IMR-90 (cell line): ENCODE measurements around the gene MAP2K2. TPM values are rescaled to one million over a fixed set of nuclear protein-coding genes. Genes with fewer than 3 reads are reported as not detected.

ENCODE experiments used
- ATAC-seq: fragments of 200-7000 bp; cut with Tn5 transposase; 2 replicates; pipeline ENCODE4 v1.9.1; 2020; ENCODE audit warnings: low read depth, mild to moderate bottlenecking, moderate library complexity
- BruUV-seq: library from RNA; stranded (reverse); fragments of 400-500 nt; replicated peaks from 2 replicates; lab custom pipeline; 2021; lab: Mats Ljungman, UMichigan
- CTCF ChIA-PET: fragments of 300-600 bp; formaldehyde crosslinking; extraction: SDS; loops from one replicate; lab custom pipeline; 2021; ENCODE audit warnings: antibody characterized with exemption; lab: Yijun Ruan, JAX
- POLR2A ChIA-PET: fragments of 300-600 bp; sonication (Branson Sonifier 250); formaldehyde crosslinking; loops from one replicate; lab custom pipeline; 2022; ENCODE audit warnings: antibody characterized with exemption; ENCODE audit not compliant: unreplicated experiment; lab: Charles Lee
- DNase-seq: peaks from one replicate; pipeline ENCODE4 v3.0.0; 2013
- H2AFZ ChIP-seq: replicated peaks from 2 replicates; pipeline ENCODE3; 2013; ENCODE audit warnings: low read length, mild to moderate bottlenecking; ENCODE audit not compliant: poor library complexity
- H2AK5ac ChIP-seq: 2 replicates; pipeline ENCODE4 v1.6.1; 2013; ENCODE audit warnings: low read depth, low read length, inconsistent platforms
- H2AK9ac ChIP-seq: replicated peaks from 2 replicates; pipeline ENCODE3; 2013; ENCODE audit warnings: mild to moderate bottlenecking, low read depth, low read length, moderate library complexity; ENCODE audit not compliant: poor library complexity
- H2BK120ac ChIP-seq: 2 replicates; pipeline ENCODE4 v1.6.1; 2013; ENCODE audit warnings: low read depth, low read length, inconsistent platforms
- H2BK15ac ChIP-seq: 3 replicates; pipeline ENCODE4 v1.6.1; 2013; ENCODE audit warnings: low read depth, low read length, inconsistent platforms
- H2BK20ac ChIP-seq: 2 replicates; pipeline ENCODE4 v1.6.1; 2013; ENCODE audit warnings: low read depth, mild to moderate bottlenecking, inconsistent platforms, low read length, moderate library complexity
- H2BK5ac ChIP-seq: 2 replicates; pipeline ENCODE4 v1.6.1; 2013; ENCODE audit warnings: mild to moderate bottlenecking, low read depth, low read length, inconsistent platforms; ENCODE audit not compliant: poor library complexity, severe bottlenecking
- H3K14ac ChIP-seq: replicated peaks from 2 replicates; pipeline ENCODE4 v1.6.1; 2013; ENCODE audit warnings: low read depth, low read length, inconsistent platforms
- H3K18ac ChIP-seq: 2 replicates; pipeline ENCODE4 v1.6.1; 2013; ENCODE audit warnings: low read depth, low read length, control low read depth
- H3K23ac ChIP-seq: 2 replicates; pipeline ENCODE4 v1.6.1; 2013; ENCODE audit warnings: low read depth, low read length, inconsistent platforms
- H3K27ac ChIP-seq: 2 replicates; pipeline ENCODE4 v1.5.1; 2013; ENCODE audit warnings: mild to moderate bottlenecking, control low read depth, low read length; ENCODE audit not compliant: insufficient read depth
- H3K27me3 ChIP-seq: 2 replicates; pipeline ENCODE4 v1.6.1; 2013; ENCODE audit warnings: low read length; ENCODE audit not compliant: control insufficient read depth, insufficient read depth
- H3K36me3 ChIP-seq: 2 replicates; pipeline ENCODE4 v1.6.1; 2013; ENCODE audit warnings: low read length, mixed read lengths; ENCODE audit not compliant: control insufficient read depth, insufficient read depth
- H3K4ac ChIP-seq: 2 replicates; pipeline ENCODE4 v1.6.1; 2013; ENCODE audit warnings: low read depth, low read length, inconsistent platforms
- H3K4me1 ChIP-seq: 2 replicates; pipeline ENCODE4 v1.6.1; 2013; ENCODE audit warnings: low read length, mixed read lengths; ENCODE audit not compliant: control insufficient read depth, insufficient read depth
- H3K4me2 ChIP-seq: 2 replicates; pipeline ENCODE4 v1.6.1; 2013; ENCODE audit warnings: low read depth, mild to moderate bottlenecking, control low read depth, low read length, moderate library complexity
- H3K4me3 ChIP-seq: 2 replicates; pipeline ENCODE4 v1.5.1; 2013; ENCODE audit warnings: low read depth, mild to moderate bottlenecking, control low read depth, low read length, moderate library complexity; ENCODE audit not compliant: insufficient read depth
- H3K56ac ChIP-seq: 2 replicates; pipeline ENCODE4 v1.6.1; 2013; ENCODE audit warnings: low read length, inconsistent platforms; ENCODE audit not compliant: insufficient read depth; ENCODE audit errors: extremely low read depth
- H3K79me1 ChIP-seq, 2 experiments: 2 replicates each; pipeline ENCODE4 v1.6.1; 2013; ENCODE audit warnings: low read length in 2 of 2, inconsistent platforms in 1 of 2, low read depth in 1 of 2
- H3K9ac ChIP-seq: 2 replicates; pipeline ENCODE4 v1.6.1; 2013; ENCODE audit warnings: low read depth, low read length, control low read depth
- H3K9me1 ChIP-seq: 2 replicates; pipeline ENCODE4 v1.6.1; 2013; ENCODE audit warnings: low read length, inconsistent platforms; ENCODE audit not compliant: insufficient read depth
- H3K9me3 ChIP-seq: 2 replicates; pipeline ENCODE4 v1.6.1; 2013; ENCODE audit warnings: low read length; ENCODE audit not compliant: control insufficient read depth, insufficient read depth
- H4K20me1 ChIP-seq: 2 replicates; pipeline ENCODE4 v1.6.1; 2013; ENCODE audit warnings: low read length, inconsistent platforms; ENCODE audit not compliant: insufficient read depth
- H4K5ac ChIP-seq: 2 replicates; pipeline ENCODE4 v1.6.1; 2013; ENCODE audit warnings: mild to moderate bottlenecking, low read depth, low read length, control low read depth
- H4K8ac ChIP-seq, 2 experiments: 2 replicates each; pipeline ENCODE4 v1.6.1; 2013; ENCODE audit warnings: low read depth in 2 of 2, low read length in 2 of 2, control low read depth in 1 of 2, inconsistent platforms in 1 of 2
- H4K91ac ChIP-seq: 2 replicates; pipeline ENCODE4 v1.6.1; 2013; ENCODE audit warnings: low read depth, low read length, inconsistent platforms; ENCODE audit not compliant: insufficient read depth
- CEBPB ChIP-seq: IDR thresholded peaks from 2 replicates; pipeline ENCODE4 v1.6.1; 2012; ENCODE audit warnings: low read depth, low read length, improper control_type of control experiment
- CHD1 ChIP-seq: IDR thresholded peaks from 2 replicates; pipeline ENCODE4 v1.6.1; 2012; ENCODE audit warnings: low read depth, low read length, improper control_type of control experiment
- CTCF ChIP-seq: conservative IDR thresholded peaks from 2 replicates; pipeline ENCODE4 v1.5.1; 2012; ENCODE audit warnings: mild to moderate bottlenecking, low read depth, low read length, improper control_type of control experiment
- MAZ ChIP-seq: IDR thresholded peaks from 2 replicates; pipeline ENCODE4 v1.6.1; 2012; ENCODE audit warnings: low read depth, mild to moderate bottlenecking, low read length, improper control_type of control experiment, moderate library complexity, borderline replicate concordance
- NFE2L2 ChIP-seq: fragments of 150-350 bp; IDR thresholded peaks from 2 replicates; pipeline ENCODE4 v1.6.1; 2016; ENCODE audit warnings: low read depth, mild to moderate bottlenecking, low read length
- RAD21 ChIP-seq: IDR thresholded peaks from 2 replicates; pipeline ENCODE4 v1.6.1; 2012; ENCODE audit warnings: low read length, improper control_type of control experiment
- RCOR1 ChIP-seq: IDR thresholded peaks from 2 replicates; pipeline ENCODE4 v1.6.1; 2012; ENCODE audit warnings: mild to moderate bottlenecking, low read length, improper control_type of control experiment; ENCODE audit not compliant: insufficient replicate concordance
- SMC3 ChIP-seq: fragments of 150-350 bp; IDR thresholded peaks from 2 replicates; pipeline ENCODE4 v1.6.1; 2016; ENCODE audit warnings: low read depth, mild to moderate bottlenecking, antibody characterized with exemption, low read length, moderate library complexity
- WGBS, 2 experiments: methylation state at CpG; one replicate each; pipeline versions ENCODE4 v1.1.5 to v1.1.7; 2013; ENCODE audit warnings: missing lambda C conversion rate in 2 of 2; ENCODE audit not compliant: insufficient read length in 1 of 2; ENCODE audit errors: extremely low coverage in 2 of 2; 5-methylcytosine and 5-hydroxymethylcytosine counted together
- dilution Hi-C: fragments of 300-500 bp; cut with HindIII; formaldehyde crosslinking; loops from one replicate; pipeline ENCODE4 v1.14.3; 2018; ENCODE audit warnings: low sequenced_read_pairs; ENCODE audit not compliant: unreplicated experiment
- in situ Hi-C: fragments of 300-500 bp; cut with MboI; formaldehyde crosslinking; loops from 3 replicates; pipeline ENCODE4 v1.14.3; 2019; ENCODE audit warnings: low sequenced_read_pairs, inconsistent platforms, mixed read lengths
- intact Hi-C: fragments of 100-400 bp; cut with micrococcal nuclease; formaldehyde crosslinking; loops from 2 replicates; pipeline ENCODE4 v1.10.0; 2022
- polyA plus RNA-seq, 3 experiments: library from polyadenylated mRNA; depleted of rRNA; stranded (reverse); fragments of >200 nt; gene quantifications; 2 replicates each; pipeline ENCODE4 v1.2.3, GENCODE V29; 2012; ENCODE audit warnings: low replicate concordance in 1 of 3
- total RNA-seq: library from RNA; depleted of rRNA; stranded (reverse); fragments of >200 nt; gene quantifications from 2 replicates; pipeline ENCODE4 v1.2.3, GENCODE V29; 2012

The MAP2K2 gene
- total and polyA plus RNA-seq, 2 of the 4 experiments (the other 2 are of a cell fraction), result 115 to 151 TPM

- Histone ChIP-seq H4K20me1 (peaks cover 95% of the 10 kb centered on the region), H2BK20ac (no peak overlapping the region), H3K4me3 (no peak overlapping the region), H4K91ac (peak overlapping the region; percentile 66), H3K18ac (peak overlapping the region; percentile 4; the same call in 1 of the 2 replicates), H3K27me3 (no peaks in the 10 kb centered on the region), H3K23ac (peak overlapping the region; percentile 64; the same call in 1 of the 2 replicates), H3K79me1 (peaks cover 3 to 51% of the 10 kb centered on the region in 2 experiments; a peak in 3 of 4 replicates), H3K27ac (peak overlapping the region; percentile 92), H3K56ac (peak overlapping the region; percentile 28; the same call in 1 of the 2 replicates), H4K5ac (peak overlapping the region; percentile 50), H3K9me3 (no peaks in the 10 kb centered on the region), H4K8ac (peak overlapping the region; percentile 45 to 79; a peak in 1 of 4 replicates), H2BK15ac (no peak overlapping the region; the same call in 2 of the 3 replicates), H3K36me3 (peaks cover 35% of the 10 kb centered on the region), H2BK5ac (peak overlapping the region; percentile 90), H3K14ac (0 out of 2 replicates have a peak overlapping the region, but pooled peaks have one; percentile 55), H2AFZ (no peak overlapping the region), H3K9me1 (no peaks in the 10 kb centered on the region), H3K9ac (peak overlapping the region; percentile 58), H2BK120ac (peak overlapping the region; percentile 47; the same call in 1 of the 2 replicates), H3K4me1 (peaks cover 45% of the 10 kb centered on the region), H2AK9ac (peak overlapping the region; percentile 95), H3K4me2 (peak overlapping the region; percentile 23), H2AK5ac (peak overlapping the region; percentile 77), H3K4ac (peak overlapping the region; percentile 83)
- WGBS, 2 experiments, result 80% methylated on average over 4 of the region's 30 CpGs; no CpG with 5 or more reads in 1 of the 2 experiments
- intact Hi-C loops, result no loop called here
- CTCF ChIA-PET, result no interaction called here
- TF ChIP-seq CHD1 (no peak), CEBPB (no peak), NFE2L2 (no peak), MAZ (no peak), CTCF (no peak), RCOR1 (no peak), SMC3 (no peak), RAD21 (no peak)
- ATAC-seq (peak; percentile 13), DNase-seq (no peak)
- dilution Hi-C loops, result no loop called here
- in situ Hi-C loops, result no loop called here
- POLR2A ChIA-PET, result interaction anchor here (0.6 kb wide), 2 partner anchors 10 to 162 kb away, joined by 3 to 5 read pairs; no protein-coding TSS in a partner anchor
- no TSS peak for BruUV-seq
These were observed 65.0 kb downstream of the MAP2K2 start for GRCh38 chr19:4058693-4059452.
